GM21619 (cell line): ENCODE data around the gene GP1BB.
A peak's percentile ranks its signal among the peaks of the same experiment; 100 is the strongest.

Experiments
- ATAC-seq: cut with Tn5 transposase; IDR thresholded peaks from one replicate; pipeline ENCODE4 v1.9.1; 2021; ENCODE audit not compliant: unreplicated experiment

The GP1BB gene

DNA sequence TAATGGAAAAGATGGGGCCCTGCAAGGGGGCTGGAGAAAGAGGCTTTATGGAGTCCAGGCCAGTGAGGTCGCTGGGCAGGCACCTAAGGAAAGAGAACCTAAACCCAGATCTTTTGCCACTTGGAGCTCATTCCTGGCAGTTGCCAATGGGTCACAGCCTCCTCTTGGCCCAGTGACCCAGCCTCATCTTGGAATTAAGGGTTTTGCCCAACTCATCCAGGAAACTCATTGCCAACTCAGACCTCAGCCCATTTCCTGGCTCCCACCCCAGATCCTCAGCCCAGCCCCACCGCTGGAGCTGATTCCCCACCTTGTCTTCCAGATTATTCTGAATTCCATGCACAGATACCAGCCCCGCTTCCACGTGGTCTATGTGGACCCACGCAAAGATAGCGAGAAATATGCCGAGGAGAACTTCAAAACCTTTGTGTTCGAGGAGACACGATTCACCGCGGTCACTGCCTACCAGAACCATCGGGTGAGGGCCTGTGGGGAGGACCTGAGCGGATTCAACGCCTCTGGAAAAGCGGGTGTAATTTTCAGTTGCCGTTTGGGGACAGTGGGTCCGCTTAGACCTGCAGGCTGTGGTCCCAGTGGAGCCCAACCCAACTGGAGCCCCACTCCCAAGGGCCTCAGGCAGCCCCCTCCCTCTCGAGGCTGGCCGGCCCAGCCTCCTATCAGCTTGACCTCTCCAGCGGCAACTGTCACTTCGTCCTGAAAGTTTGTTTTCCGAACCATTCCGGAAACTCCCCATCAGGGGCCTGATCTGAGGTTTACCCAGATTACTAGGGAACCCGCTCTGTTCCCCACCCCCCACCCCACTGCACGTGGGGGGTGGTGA lies 41.5 kb downstream of the GP1BB start:
- no peak for ATAC-seq

DNA sequence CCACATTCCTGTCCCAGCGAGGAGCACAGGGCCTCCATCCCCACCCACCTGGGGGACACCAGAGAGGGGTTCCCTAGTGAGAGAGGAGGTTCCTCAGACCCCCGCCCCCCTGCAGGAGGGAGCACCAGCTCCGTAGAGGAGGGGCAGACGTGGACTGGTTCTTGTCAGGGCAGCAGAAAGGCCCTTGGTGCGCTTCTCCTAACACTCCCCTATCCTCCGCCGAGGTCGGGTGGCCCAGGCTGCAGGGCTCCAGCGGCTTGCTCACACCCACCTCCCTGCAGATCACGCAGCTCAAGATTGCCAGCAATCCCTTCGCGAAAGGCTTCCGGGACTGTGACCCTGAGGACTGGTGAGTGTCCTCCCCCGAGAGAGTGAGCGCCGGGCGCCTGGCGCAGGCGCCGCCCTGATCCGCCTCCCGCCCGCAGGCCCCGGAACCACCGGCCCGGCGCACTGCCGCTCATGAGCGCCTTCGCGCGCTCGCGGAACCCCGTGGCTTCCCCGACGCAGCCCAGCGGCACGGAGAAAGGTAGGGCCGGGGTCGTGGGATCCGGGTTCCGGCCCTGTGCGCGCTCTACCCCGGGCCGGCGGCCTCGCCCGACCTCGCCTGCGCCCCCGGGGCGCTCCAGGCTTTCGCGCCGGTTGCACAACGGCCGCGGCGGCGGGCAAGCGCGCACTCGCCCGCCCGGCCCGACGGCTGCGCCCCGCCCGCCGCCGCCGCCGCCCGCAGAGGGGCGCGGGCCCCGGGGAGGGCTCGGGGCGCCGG lies 42.3 kb downstream of the GP1BB start:
- ATAC-seq: no peak

DNA sequence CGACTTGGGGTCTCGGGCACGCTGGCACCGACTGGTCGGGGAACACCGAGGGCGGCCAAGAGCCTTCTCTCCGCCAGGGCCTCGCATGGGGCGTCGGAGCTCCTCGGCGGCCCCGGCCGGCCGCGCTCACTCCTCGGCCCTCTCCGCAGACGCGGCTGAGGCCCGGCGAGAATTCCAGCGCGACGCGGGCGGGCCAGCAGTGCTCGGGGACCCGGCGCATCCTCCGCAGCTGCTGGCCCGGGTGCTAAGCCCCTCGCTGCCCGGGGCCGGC lies 42.8 kb downstream of the GP1BB start:
- ATAC-seq: no peak

DNA sequence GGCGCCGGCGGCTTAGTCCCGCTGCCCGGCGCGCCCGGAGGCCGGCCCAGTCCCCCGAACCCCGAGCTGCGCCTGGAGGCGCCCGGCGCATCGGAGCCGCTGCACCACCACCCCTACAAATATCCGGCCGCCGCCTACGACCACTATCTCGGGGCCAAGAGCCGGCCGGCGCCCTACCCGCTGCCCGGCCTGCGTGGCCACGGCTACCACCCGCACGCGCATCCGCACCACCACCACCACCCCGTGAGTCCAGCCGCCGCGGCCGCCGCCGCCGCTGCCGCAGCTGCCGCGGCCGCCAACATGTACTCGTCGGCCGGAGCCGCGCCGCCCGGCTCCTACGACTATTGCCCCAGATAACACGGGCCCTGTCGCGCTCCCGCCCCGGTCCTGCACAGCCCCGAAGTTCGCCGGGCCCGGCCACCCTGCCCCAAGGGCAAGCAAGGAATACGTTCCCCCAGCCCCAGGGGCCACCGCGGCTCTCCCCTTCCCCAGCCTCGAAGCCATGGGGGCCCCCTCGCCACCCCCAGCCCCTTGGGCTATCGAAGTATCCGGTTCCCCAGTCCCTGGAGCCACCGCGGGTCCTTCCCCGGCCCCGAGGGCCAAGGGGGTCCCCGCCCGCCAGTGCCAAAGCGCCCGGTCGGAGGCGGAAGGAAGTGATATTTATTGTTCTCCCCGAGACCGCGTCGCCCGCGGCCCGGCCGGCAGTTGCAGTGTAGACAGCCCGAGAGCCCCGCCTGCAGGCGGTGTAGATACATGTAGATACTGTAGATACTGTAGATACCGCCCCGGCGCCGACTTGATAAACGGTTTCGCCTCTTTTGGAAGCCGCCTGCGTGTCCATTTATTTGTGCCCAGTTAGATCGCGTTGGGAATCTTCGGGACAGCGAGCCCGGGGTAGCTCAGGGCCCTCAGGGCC lies 43.4 kb downstream of the GP1BB start:
- no peak for ATAC-seq

DNA sequence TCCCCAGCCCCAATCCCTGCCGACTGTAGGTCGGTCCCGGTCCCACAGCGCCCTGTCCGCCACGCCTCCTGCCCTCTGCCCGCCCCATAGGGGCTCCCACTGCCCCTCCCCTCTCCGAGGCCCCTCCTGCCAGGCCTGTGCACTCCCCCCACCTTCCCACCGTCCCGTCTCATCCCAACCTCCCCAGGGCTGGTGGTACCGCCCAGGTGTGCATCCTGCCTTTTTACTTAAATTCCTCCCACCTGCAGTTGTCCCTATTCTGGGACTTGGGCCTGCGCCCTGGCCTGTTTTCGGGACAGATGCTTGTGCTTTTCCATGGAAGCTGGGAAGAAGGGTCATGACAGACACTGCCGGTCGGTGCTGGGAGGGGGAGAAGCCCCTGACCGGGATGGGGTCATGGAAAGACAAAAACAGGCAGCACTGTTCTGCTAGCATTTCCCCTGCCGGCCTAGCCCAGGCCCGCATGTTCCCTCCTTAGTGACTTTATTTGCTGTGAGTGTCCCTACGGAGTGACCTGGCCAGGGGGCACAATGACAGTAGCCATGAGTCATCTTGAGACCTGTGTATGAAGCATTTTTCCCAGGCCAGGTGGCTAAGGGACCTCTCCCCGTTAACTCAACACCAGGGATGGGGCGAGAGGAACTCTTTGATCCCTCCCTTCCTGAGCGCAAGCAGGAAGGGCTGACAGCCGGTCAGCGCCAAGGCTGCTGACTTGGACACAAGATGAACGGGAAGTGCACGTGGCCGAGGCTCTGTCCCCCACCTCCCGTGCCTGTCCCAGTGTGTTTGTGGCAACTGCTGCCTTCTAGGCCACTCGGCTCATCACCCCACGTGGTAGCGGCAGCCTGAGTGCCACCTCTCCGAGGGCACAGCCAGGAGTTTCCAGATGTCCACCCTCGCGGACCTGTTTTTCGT lies 44.3 kb downstream of the GP1BB start:
- no peak for ATAC-seq

DNA sequence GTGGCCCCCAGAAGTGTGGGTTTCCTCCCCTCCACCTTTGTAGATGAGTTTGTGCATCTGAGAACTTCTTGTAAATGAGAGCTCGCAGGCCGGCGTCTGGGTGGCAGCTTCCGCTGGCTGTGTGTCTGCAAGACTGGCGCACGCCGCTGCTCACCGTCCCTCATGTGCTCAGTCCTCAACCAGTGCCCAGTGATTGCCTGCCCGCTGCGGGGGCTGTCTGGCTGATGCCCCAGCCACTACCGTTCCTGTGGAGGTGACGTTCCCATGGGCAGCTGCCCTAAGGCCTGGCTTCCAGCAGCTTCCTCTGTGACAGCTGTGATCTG lies 46.0 kb downstream of the GP1BB start:
- no peak for ATAC-seq

DNA sequence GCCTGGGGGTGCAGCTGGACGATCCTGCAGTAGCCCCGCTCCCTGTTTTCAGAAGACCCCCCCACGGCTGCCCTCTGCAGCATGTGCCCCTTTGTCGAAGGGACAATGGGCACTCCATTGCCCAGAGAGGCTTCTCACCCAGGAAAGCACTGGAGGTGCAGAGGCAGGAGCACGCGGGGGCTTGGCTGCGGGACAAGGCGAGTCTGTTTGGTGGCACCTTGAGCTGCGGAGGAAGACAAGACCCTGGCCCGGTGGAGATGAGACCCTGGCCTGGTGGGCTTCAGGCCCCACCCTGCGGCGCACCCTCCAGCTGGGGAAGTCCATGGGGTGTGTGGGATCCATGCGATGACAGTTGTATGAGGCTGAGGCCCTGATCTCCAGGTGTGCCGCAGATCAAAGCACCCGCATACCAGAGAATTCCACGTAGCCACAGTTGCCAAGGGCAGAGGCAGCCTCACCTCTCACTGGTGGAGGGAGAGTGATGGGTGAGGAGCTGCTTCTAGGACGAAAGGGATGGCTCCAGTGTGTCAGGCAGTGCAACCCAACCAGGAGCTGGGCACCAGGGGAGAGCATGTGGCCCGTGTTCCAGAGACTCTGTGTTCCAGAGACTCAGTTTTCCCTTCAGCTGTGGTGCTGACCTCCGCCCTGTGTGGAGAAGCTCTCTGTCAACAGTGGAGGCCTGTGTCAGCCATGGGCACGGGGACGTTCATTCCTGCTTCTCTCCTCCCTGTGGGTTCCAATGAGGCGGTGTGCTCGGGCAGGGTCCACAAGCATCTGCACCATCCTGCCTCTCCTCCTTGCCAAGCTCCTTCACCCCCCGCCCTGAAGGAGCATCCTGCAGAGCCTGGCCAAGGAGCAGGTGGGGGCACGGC lies 47.2 kb downstream of the GP1BB start:
- ATAC-seq: no peak

DNA sequence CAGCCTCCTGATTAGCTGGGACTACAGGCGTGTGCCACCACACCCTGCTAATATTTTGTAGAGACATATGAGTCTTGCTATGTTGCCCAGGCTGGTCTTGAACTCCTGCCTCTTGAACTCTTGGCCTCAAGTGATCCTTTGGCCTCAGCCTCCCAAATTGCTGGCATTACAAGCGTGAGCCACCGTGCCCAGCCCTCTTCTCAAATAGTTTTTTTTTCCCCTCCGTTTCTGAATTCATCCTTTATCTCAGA lies 49.0 kb downstream of the GP1BB start:
- ATAC-seq: no peak

DNA sequence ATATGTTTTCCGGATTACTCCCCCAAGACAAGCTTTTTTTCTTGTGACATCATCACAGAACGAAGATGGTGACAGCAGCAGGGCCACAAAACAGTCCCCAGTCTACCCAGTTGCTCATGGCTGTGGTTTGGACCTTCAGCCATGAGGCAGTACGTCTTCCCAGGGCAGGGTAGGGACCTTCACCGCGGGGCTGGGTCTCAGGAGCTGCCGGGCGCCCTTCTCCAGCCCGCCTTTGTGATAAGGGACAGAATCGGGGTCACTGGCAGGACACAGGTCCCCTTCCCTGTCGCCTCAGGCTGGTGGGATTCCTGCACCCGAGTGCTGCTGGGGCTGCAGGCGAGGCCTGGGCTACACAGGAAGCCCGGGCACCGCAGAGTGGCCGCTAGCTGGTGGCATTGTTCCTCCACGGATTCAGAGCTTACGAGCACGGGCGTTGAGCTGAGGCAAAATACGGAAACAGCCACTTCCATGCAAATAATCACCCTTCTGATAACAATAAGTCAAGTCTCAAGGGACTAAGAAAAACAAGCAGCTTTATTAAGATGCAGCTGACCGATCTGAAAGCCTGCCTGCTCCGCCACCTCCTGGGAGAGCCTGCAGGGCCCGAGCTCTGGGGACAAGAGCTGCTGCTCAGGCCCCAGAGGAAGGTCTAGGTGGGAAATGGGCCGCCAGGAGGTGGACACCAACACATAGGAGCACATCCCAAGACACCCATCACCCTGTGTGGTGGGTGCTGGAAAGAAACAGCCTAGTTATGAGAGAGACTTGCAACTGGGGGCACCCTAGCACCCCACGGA lies 49.5 kb downstream of the GP1BB start:
- peak; percentile 67 for ATAC-seq

DNA sequence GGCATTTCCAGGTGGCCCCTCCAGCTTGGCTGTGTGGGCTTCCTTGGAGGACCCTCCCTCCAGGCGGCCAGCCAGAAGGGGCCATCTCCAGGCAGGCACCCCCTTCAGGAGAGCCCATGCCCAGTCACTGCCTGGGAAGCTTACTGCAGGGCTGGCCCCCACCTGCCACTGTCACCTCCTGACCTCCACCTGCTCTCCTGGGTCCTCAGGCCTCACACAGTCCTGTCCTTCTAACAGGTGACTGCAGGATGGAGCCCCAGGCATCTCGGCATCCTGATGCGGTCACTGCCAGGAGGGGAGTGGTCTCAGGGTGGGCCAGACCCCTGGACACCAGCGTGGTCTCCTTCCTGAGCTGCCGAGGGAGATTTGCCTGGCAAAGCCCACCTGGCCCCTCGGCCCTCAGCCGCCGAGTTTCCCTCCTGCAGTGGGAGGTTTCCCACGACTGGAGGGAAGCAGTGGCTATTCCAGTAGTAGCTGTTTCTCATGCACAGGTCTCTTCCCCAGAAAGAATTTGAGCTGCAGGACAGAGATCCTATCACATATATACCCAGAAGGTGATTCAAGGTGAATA lies 50.2 kb downstream of the GP1BB start:
- no peak for ATAC-seq
